IMR-90 (cell line): ENCODE data around the gene AAR2. TPM values are rescaled to one million over a fixed set of nuclear protein-coding genes. Genes with fewer than 3 reads are reported as not detected.

Source experiments
- ATAC-seq: fragments of 200-7000 bp; cut with Tn5 transposase; 2 replicates; pipeline ENCODE4 v1.9.1; 2020; ENCODE audit warnings: low read depth, mild to moderate bottlenecking, moderate library complexity
- BruUV-seq: library from RNA; stranded (reverse); fragments of 400-500 nt; replicated peaks from 2 replicates; lab custom pipeline; 2021; lab: Mats Ljungman, UMichigan
- CTCF ChIA-PET: fragments of 300-600 bp; formaldehyde crosslinking; extraction: SDS; loops from one replicate; lab custom pipeline; 2021; ENCODE audit warnings: antibody characterized with exemption; lab: Yijun Ruan, JAX
- POLR2A ChIA-PET: fragments of 300-600 bp; sonication (Branson Sonifier 250); formaldehyde crosslinking; loops from one replicate; lab custom pipeline; 2022; ENCODE audit warnings: antibody characterized with exemption; ENCODE audit not compliant: unreplicated experiment; lab: Charles Lee
- DNase-seq: peaks from one replicate; pipeline ENCODE4 v3.0.0; 2013
- H2AFZ ChIP-seq: replicated peaks from 2 replicates; pipeline ENCODE3; 2013; ENCODE audit warnings: low read length, mild to moderate bottlenecking; ENCODE audit not compliant: poor library complexity
- H2AK5ac ChIP-seq: 2 replicates; pipeline ENCODE4 v1.6.1; 2013; ENCODE audit warnings: low read depth, low read length, inconsistent platforms
- H2AK9ac ChIP-seq: replicated peaks from 2 replicates; pipeline ENCODE3; 2013; ENCODE audit warnings: mild to moderate bottlenecking, low read depth, low read length, moderate library complexity; ENCODE audit not compliant: poor library complexity
- H2BK120ac ChIP-seq: 2 replicates; pipeline ENCODE4 v1.6.1; 2013; ENCODE audit warnings: low read depth, low read length, inconsistent platforms
- H2BK15ac ChIP-seq: 3 replicates; pipeline ENCODE4 v1.6.1; 2013; ENCODE audit warnings: low read depth, low read length, inconsistent platforms
- H2BK20ac ChIP-seq: 2 replicates; pipeline ENCODE4 v1.6.1; 2013; ENCODE audit warnings: low read depth, mild to moderate bottlenecking, inconsistent platforms, low read length, moderate library complexity
- H2BK5ac ChIP-seq: 2 replicates; pipeline ENCODE4 v1.6.1; 2013; ENCODE audit warnings: mild to moderate bottlenecking, low read depth, low read length, inconsistent platforms; ENCODE audit not compliant: poor library complexity, severe bottlenecking
- H3K14ac ChIP-seq: replicated peaks from 2 replicates; pipeline ENCODE4 v1.6.1; 2013; ENCODE audit warnings: low read depth, low read length, inconsistent platforms
- H3K18ac ChIP-seq: 2 replicates; pipeline ENCODE4 v1.6.1; 2013; ENCODE audit warnings: low read depth, low read length, control low read depth
- H3K23ac ChIP-seq: 2 replicates; pipeline ENCODE4 v1.6.1; 2013; ENCODE audit warnings: low read depth, low read length, inconsistent platforms
- H3K27ac ChIP-seq: 2 replicates; pipeline ENCODE4 v1.5.1; 2013; ENCODE audit warnings: mild to moderate bottlenecking, control low read depth, low read length; ENCODE audit not compliant: insufficient read depth
- H3K27me3 ChIP-seq: 2 replicates; pipeline ENCODE4 v1.6.1; 2013; ENCODE audit warnings: low read length; ENCODE audit not compliant: control insufficient read depth, insufficient read depth
- H3K36me3 ChIP-seq: 2 replicates; pipeline ENCODE4 v1.6.1; 2013; ENCODE audit warnings: low read length, mixed read lengths; ENCODE audit not compliant: control insufficient read depth, insufficient read depth
- H3K4ac ChIP-seq: 2 replicates; pipeline ENCODE4 v1.6.1; 2013; ENCODE audit warnings: low read depth, low read length, inconsistent platforms
- H3K4me1 ChIP-seq: 2 replicates; pipeline ENCODE4 v1.6.1; 2013; ENCODE audit warnings: low read length, mixed read lengths; ENCODE audit not compliant: control insufficient read depth, insufficient read depth
- H3K4me2 ChIP-seq: 2 replicates; pipeline ENCODE4 v1.6.1; 2013; ENCODE audit warnings: low read depth, mild to moderate bottlenecking, control low read depth, low read length, moderate library complexity
- H3K4me3 ChIP-seq: 2 replicates; pipeline ENCODE4 v1.5.1; 2013; ENCODE audit warnings: low read depth, mild to moderate bottlenecking, control low read depth, low read length, moderate library complexity; ENCODE audit not compliant: insufficient read depth
- H3K56ac ChIP-seq: 2 replicates; pipeline ENCODE4 v1.6.1; 2013; ENCODE audit warnings: low read length, inconsistent platforms; ENCODE audit not compliant: insufficient read depth; ENCODE audit errors: extremely low read depth
- H3K79me1 ChIP-seq, 2 experiments: 2 replicates each; pipeline ENCODE4 v1.6.1; 2013; ENCODE audit warnings: low read length in 2 of 2, inconsistent platforms in 1 of 2, low read depth in 1 of 2
- H3K9ac ChIP-seq: 2 replicates; pipeline ENCODE4 v1.6.1; 2013; ENCODE audit warnings: low read depth, low read length, control low read depth
- H3K9me1 ChIP-seq: 2 replicates; pipeline ENCODE4 v1.6.1; 2013; ENCODE audit warnings: low read length, inconsistent platforms; ENCODE audit not compliant: insufficient read depth
- H3K9me3 ChIP-seq: 2 replicates; pipeline ENCODE4 v1.6.1; 2013; ENCODE audit warnings: low read length; ENCODE audit not compliant: control insufficient read depth, insufficient read depth
- H4K20me1 ChIP-seq: 2 replicates; pipeline ENCODE4 v1.6.1; 2013; ENCODE audit warnings: low read length, inconsistent platforms; ENCODE audit not compliant: insufficient read depth
- H4K5ac ChIP-seq: 2 replicates; pipeline ENCODE4 v1.6.1; 2013; ENCODE audit warnings: mild to moderate bottlenecking, low read depth, low read length, control low read depth
- H4K8ac ChIP-seq, 2 experiments: 2 replicates each; pipeline ENCODE4 v1.6.1; 2013; ENCODE audit warnings: low read depth in 2 of 2, low read length in 2 of 2, control low read depth in 1 of 2, inconsistent platforms in 1 of 2
- H4K91ac ChIP-seq: 2 replicates; pipeline ENCODE4 v1.6.1; 2013; ENCODE audit warnings: low read depth, low read length, inconsistent platforms; ENCODE audit not compliant: insufficient read depth
- CHD1 ChIP-seq: IDR thresholded peaks from 2 replicates; pipeline ENCODE4 v1.6.1; 2012; ENCODE audit warnings: low read depth, low read length, improper control_type of control experiment
- FOS ChIP-seq: fragments of 150-350 bp; IDR thresholded peaks from 2 replicates; pipeline ENCODE4 v1.6.1; 2016; ENCODE audit warnings: low read depth, low read length
- MAFK ChIP-seq: IDR thresholded peaks from 2 replicates; pipeline ENCODE4 v1.6.1; 2012; ENCODE audit warnings: low read depth, low read length, improper control_type of control experiment
- NFE2L2 ChIP-seq: fragments of 150-350 bp; IDR thresholded peaks from 2 replicates; pipeline ENCODE4 v1.6.1; 2016; ENCODE audit warnings: low read depth, mild to moderate bottlenecking, low read length
- POLR2A ChIP-seq: IDR thresholded peaks from 2 replicates; pipeline ENCODE4 v1.6.1; 2012; ENCODE audit warnings: mild to moderate bottlenecking, low read depth, low read length
- RAD21 ChIP-seq: IDR thresholded peaks from 2 replicates; pipeline ENCODE4 v1.6.1; 2012; ENCODE audit warnings: low read length, improper control_type of control experiment
- SMC3 ChIP-seq: fragments of 150-350 bp; IDR thresholded peaks from 2 replicates; pipeline ENCODE4 v1.6.1; 2016; ENCODE audit warnings: low read depth, mild to moderate bottlenecking, antibody characterized with exemption, low read length, moderate library complexity
- WGBS, 2 experiments: methylation state at CpG; one replicate each; pipeline versions ENCODE4 v1.1.5 to v1.1.7; 2013; ENCODE audit warnings: missing lambda C conversion rate in 2 of 2; ENCODE audit not compliant: insufficient read length in 1 of 2; ENCODE audit errors: extremely low coverage in 2 of 2; 5-methylcytosine and 5-hydroxymethylcytosine counted together
- dilution Hi-C: fragments of 300-500 bp; cut with HindIII; formaldehyde crosslinking; loops from one replicate; pipeline ENCODE4 v1.14.3; 2018; ENCODE audit warnings: low sequenced_read_pairs; ENCODE audit not compliant: unreplicated experiment
- in situ Hi-C: fragments of 300-500 bp; cut with MboI; formaldehyde crosslinking; loops from 3 replicates; pipeline ENCODE4 v1.14.3; 2019; ENCODE audit warnings: low sequenced_read_pairs, inconsistent platforms, mixed read lengths
- intact Hi-C: fragments of 100-400 bp; cut with micrococcal nuclease; formaldehyde crosslinking; loops from 2 replicates; pipeline ENCODE4 v1.10.0; 2022
- polyA plus RNA-seq, 3 experiments: library from polyadenylated mRNA; depleted of rRNA; stranded (reverse); fragments of >200 nt; gene quantifications; 2 replicates each; pipeline ENCODE4 v1.2.3, GENCODE V29; 2012; ENCODE audit warnings: low replicate concordance in 1 of 3
- total RNA-seq: library from RNA; depleted of rRNA; stranded (reverse); fragments of >200 nt; gene quantifications from 2 replicates; pipeline ENCODE4 v1.2.3, GENCODE V29; 2012
- TF ChIP-seq, protein P1 (sequence below): fragments of 150-350 bp; IDR thresholded peaks from 2 replicates; pipeline ENCODE4 v1.6.1; 2016; ENCODE audit warnings: low read depth, mild to moderate bottlenecking, low read length, moderate library complexity, borderline replicate concordance
- TF ChIP-seq, protein P2 (sequence below): fragments of 150-350 bp; IDR thresholded peaks from 2 replicates; pipeline ENCODE4 v1.6.1; 2017; ENCODE audit warnings: mild to moderate bottlenecking, antibody characterized with exemption, low read length, low read depth

The AAR2 gene
- total and polyA plus RNA-seq, 2 of the 4 experiments (the other 2 are of a cell fraction) = 28.2 to 35.8 TPM

GRCh38 chr20:36196676-36197075 lies 39.6 kb upstream of the AAR2 start:
- dilution Hi-C loops (no loop called here), intact Hi-C loops (no loop called here), in situ Hi-C loops (loop anchor here (5.0 kb wide), 1 partner anchor 39 kb away; no protein-coding TSS in a partner anchor)

More at GRCh38 chr20:36196676-36197075, 39.6 kb upstream of the AAR2 start:
- no TSS peak for BruUV-seq
- Histone ChIP-seq H3K23ac (no peak overlapping the region), H2BK15ac (no peak overlapping the region), H4K91ac (no peak overlapping the region), H3K4me3 (no peak overlapping the region), H2AK9ac (no peak overlapping the region), H3K4ac (no peak overlapping the region), H4K20me1 (no peaks in the 10 kb centered on the region), H4K8ac (no peak overlapping the region), H2BK20ac (no peak overlapping the region), H3K9ac (no peak overlapping the region), H3K56ac (no peak overlapping the region), H3K4me2 (no peak overlapping the region), H2AFZ (no peak overlapping the region), H3K79me1 (no peaks in the 10 kb centered on the region), H3K27me3 (no peaks in the 10 kb centered on the region), H3K14ac (no peak overlapping the region), H2BK5ac (no peak overlapping the region), H2AK5ac (no peak overlapping the region), H3K18ac (no peak overlapping the region), H3K36me3 (peaks cover 11% of the 10 kb centered on the region), H3K4me1 (no peaks in the 10 kb centered on the region), H3K27ac (no peak overlapping the region), H2BK120ac (no peak overlapping the region), H3K9me1 (no peaks in the 10 kb centered on the region; the same call in 1 of the 2 replicates), H3K9me3 (no peaks in the 10 kb centered on the region), H4K5ac (no peak overlapping the region)
- POLR2A ChIA-PET = no interaction called here
- no peak for ATAC-seq
- CTCF ChIA-PET = interaction anchor here (0.6 kb wide), 1 partner anchor 1152 kb away, joined by 3 read pairs; no protein-coding TSS in a partner anchor
- no peak for DNase-seq
- TF ChIP-seq POLR2A (no peak), FOS (no peak), RAD21 (no peak), SMC3 (no peak), NFE2L2 (no peak), CHD1 (no peak), MAFK (no peak)
- TF ChIP-seq, protein P1, sequence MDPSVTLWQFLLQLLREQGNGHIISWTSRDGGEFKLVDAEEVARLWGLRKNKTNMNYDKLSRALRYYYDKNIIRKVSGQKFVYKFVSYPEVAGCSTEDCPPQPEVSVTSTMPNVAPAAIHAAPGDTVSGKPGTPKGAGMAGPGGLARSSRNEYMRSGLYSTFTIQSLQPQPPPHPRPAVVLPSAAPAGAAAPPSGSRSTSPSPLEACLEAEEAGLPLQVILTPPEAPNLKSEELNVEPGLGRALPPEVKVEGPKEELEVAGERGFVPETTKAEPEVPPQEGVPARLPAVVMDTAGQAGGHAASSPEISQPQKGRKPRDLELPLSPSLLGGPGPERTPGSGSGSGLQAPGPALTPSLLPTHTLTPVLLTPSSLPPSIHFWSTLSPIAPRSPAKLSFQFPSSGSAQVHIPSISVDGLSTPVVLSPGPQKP = no peak
- TF ChIP-seq, protein P2, sequence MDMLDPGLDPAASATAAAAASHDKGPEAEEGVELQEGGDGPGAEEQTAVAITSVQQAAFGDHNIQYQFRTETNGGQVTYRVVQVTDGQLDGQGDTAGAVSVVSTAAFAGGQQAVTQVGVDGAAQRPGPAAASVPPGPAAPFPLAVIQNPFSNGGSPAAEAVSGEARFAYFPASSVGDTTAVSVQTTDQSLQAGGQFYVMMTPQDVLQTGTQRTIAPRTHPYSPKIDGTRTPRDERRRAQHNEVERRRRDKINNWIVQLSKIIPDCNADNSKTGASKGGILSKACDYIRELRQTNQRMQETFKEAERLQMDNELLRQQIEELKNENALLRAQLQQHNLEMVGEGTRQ = no peak
- 50% methylated on average over 1 of the region's 2 CpGs; no CpG with 5 or more reads in 1 of the 2 experiments for WGBS, 2 experiments
